ENCODE measurements around the gene ST6GALNAC4. TPM values are rescaled to one million over a fixed set of nuclear protein-coding genes. Genes with fewer than 3 reads are reported as not detected.

The ST6GALNAC4 gene, protein sequence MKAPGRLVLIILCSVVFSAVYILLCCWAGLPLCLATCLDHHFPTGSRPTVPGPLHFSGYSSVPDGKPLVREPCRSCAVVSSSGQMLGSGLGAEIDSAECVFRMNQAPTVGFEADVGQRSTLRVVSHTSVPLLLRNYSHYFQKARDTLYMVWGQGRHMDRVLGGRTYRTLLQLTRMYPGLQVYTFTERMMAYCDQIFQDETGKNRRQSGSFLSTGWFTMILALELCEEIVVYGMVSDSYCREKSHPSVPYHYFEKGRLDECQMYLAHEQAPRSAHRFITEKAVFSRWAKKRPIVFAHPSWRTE
- total RNA-seq, result 10 to 100 TPM; 29.6 to 32.1 TPM

DNA sequence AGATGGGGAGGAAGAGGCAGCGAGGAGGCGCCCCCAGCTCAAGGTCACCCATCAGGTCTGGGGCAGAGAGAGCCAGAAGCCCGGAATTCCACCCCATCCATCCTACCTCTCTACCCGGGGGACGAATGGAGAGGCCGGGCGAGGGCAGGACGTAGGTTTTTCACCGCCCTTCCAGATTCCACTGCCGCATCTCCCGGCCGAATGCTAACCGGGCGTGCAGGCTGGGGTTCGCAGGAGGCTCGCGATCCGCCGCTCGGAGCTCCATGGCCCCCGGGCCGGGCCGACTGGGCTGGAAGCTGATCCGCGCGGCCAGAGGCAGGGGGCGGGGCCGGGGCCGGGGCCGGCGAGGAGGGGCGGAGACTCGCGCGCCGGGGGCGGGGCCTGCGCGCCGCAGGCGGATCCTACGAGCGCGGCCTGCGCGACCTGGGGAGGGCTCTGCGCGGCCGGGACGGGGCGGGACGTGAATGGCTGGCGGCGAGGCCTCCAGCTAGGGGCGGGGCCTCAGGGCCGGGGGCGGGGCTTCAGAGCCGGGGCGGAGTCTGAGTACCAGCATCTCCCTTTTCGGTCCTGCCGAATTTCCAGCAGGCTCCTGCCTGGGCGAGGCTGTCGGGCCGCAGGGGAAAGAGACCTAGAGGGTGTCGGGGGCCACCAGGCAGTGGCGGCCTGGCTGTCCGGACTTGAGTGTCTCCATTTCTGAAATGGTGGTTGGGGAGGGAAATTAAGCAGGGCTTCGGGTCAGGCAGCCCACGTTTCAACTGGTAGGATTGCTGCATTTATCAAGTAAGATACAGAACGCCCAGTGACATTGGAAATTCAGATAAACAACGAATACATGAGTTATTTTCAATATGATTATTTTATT is at the start of gene ST6GALNAC4:
ST6GALNAC4 (minus strand) TSS at position 322 of the 862 bp plus-strand sequence. CDS start 622 bp downstream, outside the sequence.

DNA sequence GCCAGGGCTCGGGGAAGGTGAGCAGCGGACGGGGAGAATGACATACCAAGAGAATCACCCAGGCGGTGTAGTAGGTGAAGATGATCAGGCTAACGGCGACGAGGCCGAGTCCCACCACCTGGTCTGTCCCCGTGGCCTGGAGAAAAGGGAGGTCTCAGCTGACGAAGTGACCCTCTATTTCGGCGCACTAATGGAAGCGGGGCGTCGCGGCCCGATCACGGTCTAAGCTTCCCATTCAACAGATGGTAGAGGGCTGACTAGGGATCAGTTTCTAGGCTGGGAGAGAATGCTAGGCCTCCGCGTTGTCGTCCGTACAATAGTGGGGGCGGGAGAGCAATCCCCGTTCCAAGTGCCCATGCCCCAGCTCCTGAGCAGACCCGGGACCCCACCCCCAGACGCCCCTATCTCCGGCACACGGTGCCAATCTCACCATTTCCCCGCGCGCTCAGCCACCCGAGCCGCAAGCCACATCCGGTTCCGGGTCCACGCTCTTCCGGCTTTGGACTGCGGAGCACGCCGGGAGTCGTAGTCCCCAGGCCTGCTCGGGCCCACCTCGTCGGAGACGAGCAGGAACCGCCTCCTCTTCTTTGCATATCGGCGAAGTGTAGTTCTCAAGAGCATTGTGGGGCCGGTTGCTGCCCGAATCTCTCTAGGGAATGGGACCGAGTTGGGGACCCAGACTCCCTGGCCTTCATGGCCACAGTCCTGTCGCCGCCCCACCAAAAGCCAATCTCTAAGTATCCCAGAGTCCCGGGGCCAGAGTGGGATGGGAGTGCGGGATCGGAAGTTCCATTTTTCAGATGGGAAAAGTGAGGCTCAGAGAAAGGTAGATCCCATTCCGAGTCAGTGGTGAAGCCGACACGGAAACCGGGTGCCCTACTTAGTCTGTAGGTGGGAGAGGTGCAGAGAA is 20.8 kb upstream of the ST6GALNAC4 start, which contains the start of gene DPM2:
DPM2 (minus strand) TSS at position 467 of the 910 bp plus-strand sequence; CDS start at position 433, 34 bp downstream.

DNA sequence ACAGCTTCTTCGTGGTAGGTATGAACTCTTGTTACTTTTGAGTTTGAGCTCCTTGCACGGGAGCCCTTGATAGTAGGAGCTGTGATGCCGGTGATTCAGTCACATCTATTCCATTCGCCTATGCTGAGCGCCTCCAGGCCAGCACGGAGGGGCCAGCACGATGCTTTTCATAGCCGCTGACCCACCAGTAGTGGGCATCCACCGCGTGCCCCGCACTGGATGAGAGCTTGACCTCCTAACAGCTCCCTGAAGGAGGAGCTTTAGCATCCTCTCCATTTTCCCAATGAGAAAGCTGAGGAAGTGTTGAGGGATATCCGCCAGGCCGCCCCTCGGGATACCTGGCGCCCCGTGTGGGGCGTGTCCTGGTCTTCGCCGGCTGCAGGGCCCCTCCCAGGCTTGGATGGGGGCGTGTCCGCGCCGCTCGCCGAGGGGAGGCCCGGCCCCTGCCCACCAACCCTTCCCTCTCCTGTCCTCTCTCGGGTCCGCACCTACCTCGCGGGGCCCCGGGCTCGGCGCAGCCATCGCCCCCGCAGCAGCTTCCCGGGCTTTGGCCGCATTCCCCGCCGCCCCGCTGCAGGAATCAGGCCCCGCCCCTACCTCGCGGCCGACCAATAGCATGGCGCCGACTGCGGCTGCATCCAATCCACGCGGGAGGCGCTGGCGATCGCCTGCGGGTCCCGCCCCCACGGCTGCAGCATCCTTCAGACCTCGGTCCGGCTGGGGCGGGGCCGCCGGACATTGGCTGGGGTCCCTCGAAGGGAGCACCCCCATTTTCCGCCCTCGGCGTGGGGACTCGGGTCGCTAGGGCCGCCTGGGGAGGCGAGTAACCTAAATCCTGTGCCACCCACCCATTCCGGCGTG is 13.6 kb upstream of the ST6GALNAC4 start, which contains the start of gene PIP5KL1:
PIP5KL1 (minus strand) TSS at position 547 of the 861 bp plus-strand sequence; CDS start at position 522, 25 bp downstream.

DNA sequence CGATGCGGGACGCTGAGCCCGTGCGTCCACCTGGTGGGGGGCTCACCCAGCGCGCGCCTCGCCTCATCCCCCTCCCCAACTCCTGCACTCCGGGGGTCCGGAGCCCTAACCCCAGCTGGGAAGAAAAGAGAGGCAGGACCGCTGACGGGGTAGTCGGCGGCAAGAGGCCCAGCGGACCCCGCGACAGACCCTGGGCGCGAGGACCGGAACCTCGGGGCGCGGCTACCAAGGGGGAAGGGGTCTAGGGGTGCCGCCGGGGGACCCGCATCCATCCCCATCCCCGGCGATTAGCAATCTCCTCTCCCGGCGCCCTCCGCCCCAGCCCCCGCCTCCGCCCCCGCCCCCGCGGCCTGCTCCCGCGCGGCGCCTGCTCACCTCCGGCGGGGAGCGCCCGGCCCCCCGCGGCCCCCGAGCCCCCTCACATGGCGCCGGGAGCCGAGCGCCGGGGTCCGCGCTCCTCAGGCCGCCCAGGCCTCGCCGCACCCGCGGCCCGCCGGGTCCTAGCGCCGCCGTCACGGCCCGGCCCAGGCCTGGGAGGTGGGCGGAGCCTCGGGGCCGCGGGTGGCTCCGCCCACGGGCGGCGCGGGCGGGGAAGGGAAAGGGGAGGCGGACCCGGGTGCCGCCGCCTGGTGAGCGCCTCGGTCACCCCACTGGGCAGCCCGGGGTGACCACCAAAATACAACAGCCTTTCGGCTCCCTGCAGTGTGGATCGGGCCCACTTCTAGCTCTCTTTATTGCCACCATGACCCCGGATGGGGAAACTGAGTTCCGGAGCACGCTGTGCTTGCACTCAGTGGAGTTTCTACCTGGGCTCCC is 17.5 kb downstream of the ST6GALNAC4 start, which contains the start of gene ST6GALNAC6:
ST6GALNAC6 (minus strand) TSS at position 476 of the 816 bp plus-strand sequence. CDS start 1,622 bp downstream, outside the sequence.

DNA sequence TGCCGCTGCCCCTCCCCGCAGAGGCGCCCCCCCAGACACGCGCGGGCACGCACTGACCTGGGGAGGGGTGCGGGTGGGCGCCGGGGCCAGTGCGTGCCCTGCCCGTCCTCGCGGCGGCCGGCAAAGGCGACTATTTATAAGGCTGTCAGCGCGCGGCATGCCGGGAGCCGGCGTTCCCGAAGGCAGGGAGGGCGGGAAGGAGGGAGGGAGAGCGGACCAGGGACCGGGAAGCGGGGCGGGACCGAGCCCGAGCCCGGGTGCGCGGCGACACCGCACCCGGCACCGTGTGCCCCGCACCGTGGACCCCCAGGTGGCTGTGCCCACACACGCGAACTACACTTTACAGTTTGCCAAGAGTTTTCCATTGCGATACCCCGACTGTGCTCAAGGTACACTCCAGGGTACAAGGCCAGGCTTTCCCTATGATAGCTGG is 39.3 kb downstream of the ST6GALNAC4 start, which contains the start of gene AK1:
AK1 (minus strand) TSS at position 110 of the 433 bp plus-strand sequence. CDS start 3,058 bp downstream, outside the sequence.

Small RNA genes lying within 50 kb of the gene (microRNA-seq; reads per million reads assigned to microRNA genes)
- not detected for gene MIR4672 (ENCODE audit: borderline microRNAs expressed, borderline replicate concordance)

Other genes starting within 250 kb of the ST6GALNAC4 start
- gene CFAP157, start 210.1 kb downstream of the ST6GALNAC4 start, total RNA-seq, result under 1 TPM in 1 of 2 experiments, not detected in 1; 0.40 TPM
- 1 to 10 TPM; 8.3 to 9.0 TPM for gene PTRH1, start 201.4 kb downstream of the ST6GALNAC4 start, total RNA-seq
- gene TTC16, start 201.0 kb downstream of the ST6GALNAC4 start, total RNA-seq, result 1 to 10 TPM; 2.9 to 4.3 TPM
- 10 to 100 TPM; 18.4 to 20.1 TPM for gene TOR2A, start 181.7 kb downstream of the ST6GALNAC4 start, total RNA-seq
- gene SH2D3C, start 138.4 kb downstream of the ST6GALNAC4 start, total RNA-seq, result 10 to 100 TPM; 70.4 to 70.6 TPM
- 100 to 1,000 TPM in 1 of 2 experiments, 10 to 100 TPM in 1; 95.2 to 102 TPM for gene CDK9, start 131.0 kb downstream of the ST6GALNAC4 start, total RNA-seq
- gene FPGS, start 114.2 kb downstream of the ST6GALNAC4 start, total RNA-seq, result 10 to 100 TPM; 73.4 to 77.3 TPM
- gene ENG, start 62.4 kb downstream of the ST6GALNAC4 start, total RNA-seq, result 10 to 100 TPM; 18.3 TPM
- 10 to 100 TPM; 65.7 to 83.0 TPM for gene AK1, start 39.4 kb downstream of the ST6GALNAC4 start, total RNA-seq
- gene ST6GALNAC6, start 17.4 kb downstream of the ST6GALNAC4 start, total RNA-seq, result 100 to 1,000 TPM; 119 to 129 TPM
- gene PIP5KL1, start 13.7 kb upstream of the ST6GALNAC4 start, total RNA-seq, result 1 to 10 TPM; 1.0 to 1.2 TPM
- gene DPM2, start 20.8 kb upstream of the ST6GALNAC4 start, total RNA-seq, result 10 to 100 TPM; 59.0 to 60.3 TPM
- 100 to 1,000 TPM; 405 to 422 TPM for gene EEIG1, start 63.9 kb upstream of the ST6GALNAC4 start, total RNA-seq
- gene NAIF1, start 150.3 kb upstream of the ST6GALNAC4 start, total RNA-seq, result 10 to 100 TPM; 11.0 to 12.9 TPM
- 10 to 100 TPM; 15.4 to 16.0 TPM for gene SLC25A25, start 151.2 kb upstream of the ST6GALNAC4 start, total RNA-seq
- gene PTGES2, start 210.7 kb upstream of the ST6GALNAC4 start, total RNA-seq, result 10 to 100 TPM; 44.6 to 50.5 TPM
- not detected for gene LCN2, start 232.4 kb upstream of the ST6GALNAC4 start, total RNA-seq
- gene BBLN, start 243.2 kb upstream of the ST6GALNAC4 start, total RNA-seq, result 10 to 100 TPM; 95.0 to 96.0 TPM